GM18505 (cell line): ENCODE data around the gene SSH3.

ENCODE experiments used
- ATAC-seq: cut with Tn5 transposase; IDR thresholded peaks from one replicate; pipeline ENCODE4 v1.9.1; 2021; ENCODE audit not compliant: unreplicated experiment
- POLR2A ChIP-seq: IDR thresholded peaks from 4 replicates; pipeline ENCODE4 v1.6.1; 2011; ENCODE audit warnings: borderline replicate concordance; ENCODE audit not compliant: insufficient read depth, insufficient read length; ENCODE audit errors: extremely low read depth

SSH3 gene

GRCh38 chr11:67354075-67355022 lies 51.0 kb downstream of the SSH3 start:
- TF ChIP-seq POLR2A: peak; percentile 17
- ATAC-seq: peak; percentile 3

GRCh38 chr11:67355023-67355793 lies 51.9 kb downstream of the SSH3 start:
- TF ChIP-seq POLR2A: no peak
- no peak for ATAC-seq

- ATAC-seq: no peak
- no peak for TF ChIP-seq POLR2A
Measured at GRCh38 chr11:67355794-67356386, 52.6 kb downstream of the SSH3 start.

- no peak for ATAC-seq
- no peak for TF ChIP-seq POLR2A
Measured at GRCh38 chr11:67356387-67356863, 53.1 kb downstream of the SSH3 start.

GRCh38 chr11:67356864-67357561 lies 53.7 kb downstream of the SSH3 start:
- ATAC-seq: no peak
- no peak for TF ChIP-seq POLR2A

GRCh38 chr11:67357831-67358670 lies 54.7 kb downstream of the SSH3 start:
- ATAC-seq: no peak
- TF ChIP-seq POLR2A: no peak
